Natural killer cell treated with Interleukin-12 subunit alpha and Interleukin-12 subunit beta and Interleukin-15 and Interleukin-18, amount 100 ng/mL, for 72 hours (primary cell): Measurements from ENCODE around the gene ADGRL3. TPM values are rescaled to one million over a fixed set of nuclear protein-coding genes. Genes with fewer than 3 reads are reported as not detected.
"Not testable (repeated sequence)": the region's sequence is repeated elsewhere in the genome, so short reads cannot be mapped to it uniquely, and the experiment has no call there.

Source experiments
- ATAC-seq, 2 donors: fragments of 150-1000 bp; cut with Tn5 transposase in 1 of 2; sonication (Bioruptor Pico), chemical (Tn5 transposase) in 1 of 2; 2 replicates each; pipeline ENCODE4 v1.10.0; 2021
- DNase-seq: peaks from one replicate; pipeline ENCODE4 v3.0.0; 2022; ENCODE audit warnings: low spot score
- H3K27ac Mint-ChIP-seq, 2 donors: 1 replicate in 1 of 2; 2 replicates in 1 of 2; pipeline ENCODE4 v1.8.0; 2022; ENCODE audit warnings: mixed read lengths in 2 of 2, mild to moderate bottlenecking in 1 of 2, moderate library complexity in 1 of 2
- H3K27me3 Mint-ChIP-seq, 2 donors: 1 replicate in 1 of 2; 2 replicates in 1 of 2; pipeline ENCODE4 v1.8.0; 2022; ENCODE audit warnings: mixed read lengths in 2 of 2
- H3K36me3 Mint-ChIP-seq: one replicate; pipeline ENCODE4 v1.8.0; 2022; ENCODE audit warnings: mixed read lengths
- H3K4me1 Mint-ChIP-seq, 2 donors: 1 replicate in 1 of 2; 2 replicates in 1 of 2; pipeline ENCODE4 v1.8.0; 2022; ENCODE audit warnings: low read depth in 2 of 2, mixed read lengths in 2 of 2, mild to moderate bottlenecking in 1 of 2
- H3K4me3 Mint-ChIP-seq: one replicate; pipeline ENCODE4 v1.8.0; 2022; ENCODE audit warnings: mixed read lengths
- H3K9me3 Mint-ChIP-seq: 2 replicates; pipeline ENCODE4 v1.8.0; 2022; ENCODE audit warnings: mixed read lengths
- total RNA-seq, 2 donors: library from RNA; stranded (reverse); gene quantifications; one replicate each; pipeline ENCODE4 v1.2.3, GENCODE V29; 2022

Gene ADGRL3
- total RNA-seq, 2 donors from 2014 or later, result not detected

DNA sequence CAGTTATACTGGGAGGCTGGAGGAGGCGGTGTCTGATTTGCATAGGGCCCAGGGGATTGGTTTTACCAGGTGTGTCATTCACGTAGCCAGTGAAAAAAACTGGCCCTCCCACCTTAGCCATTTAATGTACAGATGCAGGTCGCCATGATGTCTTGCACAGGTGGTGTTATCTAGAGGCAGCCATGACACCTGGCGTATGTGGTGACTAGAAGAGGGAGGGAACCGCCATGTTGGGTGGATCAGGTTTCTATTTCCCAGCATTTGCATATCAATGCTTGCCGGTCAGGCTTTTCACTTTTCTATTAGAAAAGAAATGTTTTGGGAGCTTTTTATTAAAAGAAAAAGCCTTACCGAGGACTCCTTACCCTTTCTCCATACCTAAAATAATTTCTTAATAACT, 523.4 kb downstream of the ADGRL3 start:
- DNase-seq, result no peak
- H3K27me3 Mint-ChIP-seq, result no peaks in the 10 kb centered on the region
- no peak for ATAC-seq
- H3K9me3 Mint-ChIP-seq, result peaks cover 7% of the 10 kb centered on the region
- H3K27ac Mint-ChIP-seq, result no peak overlapping the region
- H3K36me3 Mint-ChIP-seq, result no peaks in the 10 kb centered on the region
- H3K4me1 Mint-ChIP-seq, result no peaks in the 10 kb centered on the region
- no peak overlapping the region for H3K4me3 Mint-ChIP-seq

DNA sequence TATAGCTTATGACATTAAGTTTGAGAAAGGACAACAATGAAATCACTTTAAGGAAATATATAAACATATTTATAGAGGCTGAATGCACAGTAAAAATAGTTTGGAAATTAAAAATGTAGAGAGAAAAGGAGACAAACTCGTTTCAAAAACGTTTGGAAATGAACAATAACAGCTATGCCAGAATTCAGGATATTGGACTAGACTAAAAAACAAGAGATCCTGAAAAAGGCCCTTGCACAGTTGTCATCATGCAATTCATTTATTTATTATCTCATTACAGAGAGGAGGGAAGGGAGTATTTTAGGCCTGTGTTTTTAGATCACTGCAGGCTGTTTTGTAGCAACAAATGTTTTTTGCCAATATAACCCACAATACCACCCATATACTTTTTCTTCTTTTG, 527.2 kb downstream of the ADGRL3 start:
- Mint-ChIP-seq H3K36me3 (no peaks in the 10 kb centered on the region), H3K9me3 (peaks cover 6% of the 10 kb centered on the region), H3K27ac (no peak overlapping the region), H3K4me3 (no peak overlapping the region), H3K4me1 (no peaks in the 10 kb centered on the region), H3K27me3 (no peaks in the 10 kb centered on the region)
- no peak for ATAC-seq
- DNase-seq, result no peak

DNA sequence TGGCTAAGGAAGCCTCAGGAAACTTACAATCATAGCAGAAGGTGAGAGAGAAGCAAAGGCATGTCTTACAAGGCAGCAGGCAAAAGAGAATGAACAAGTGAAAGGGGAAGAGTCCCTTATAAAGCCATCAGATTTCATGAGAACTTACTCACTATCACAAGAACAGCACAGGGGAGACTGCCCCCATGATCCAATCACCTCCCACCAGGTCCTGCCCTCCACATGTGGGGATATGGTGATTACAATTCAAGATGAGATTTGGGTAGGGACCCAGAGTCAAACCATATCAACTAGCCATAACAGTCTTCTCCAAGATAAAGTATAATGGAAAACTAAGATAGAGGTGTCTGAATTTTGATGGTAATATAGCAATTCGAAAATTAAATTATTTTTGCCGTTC, 534.3 kb downstream of the ADGRL3 start:
- Mint-ChIP-seq H3K27ac (no peak overlapping the region), H3K4me1 (no peaks in the 10 kb centered on the region), H3K27me3 (no peaks in the 10 kb centered on the region), H3K36me3 (no peaks in the 10 kb centered on the region), H3K4me3 (no peak overlapping the region), H3K9me3 (peaks cover 14% of the 10 kb centered on the region)
- DNase-seq (no peak), ATAC-seq (no peak)

DNA sequence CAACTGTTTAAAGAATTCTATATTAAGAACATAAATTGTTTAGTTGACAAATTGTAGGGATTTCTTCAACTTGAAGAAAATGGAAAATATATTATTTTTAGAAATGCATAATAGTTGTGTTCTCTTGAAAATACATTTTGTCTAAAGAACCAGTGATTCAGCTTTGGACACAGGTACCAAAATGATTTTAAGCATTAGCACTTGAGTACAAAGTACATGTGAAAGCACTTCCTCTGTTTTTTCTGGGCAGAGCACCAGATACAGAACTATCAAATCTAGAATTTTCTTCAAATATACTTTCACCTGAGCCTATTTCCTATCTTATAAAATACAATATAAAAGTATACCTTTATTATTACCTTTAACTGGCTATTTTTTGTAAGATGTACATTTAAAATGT, 539.8 kb downstream of the ADGRL3 start:
- Mint-ChIP-seq H3K4me1 (no peaks in the 10 kb centered on the region), H3K36me3 (no peaks in the 10 kb centered on the region), H3K27ac (no peak overlapping the region), H3K9me3 (peaks cover 4% of the 10 kb centered on the region), H3K27me3 (no peaks in the 10 kb centered on the region), H3K4me3 (no peak overlapping the region)
- DNase-seq (no peak), ATAC-seq (no peak)

DNA sequence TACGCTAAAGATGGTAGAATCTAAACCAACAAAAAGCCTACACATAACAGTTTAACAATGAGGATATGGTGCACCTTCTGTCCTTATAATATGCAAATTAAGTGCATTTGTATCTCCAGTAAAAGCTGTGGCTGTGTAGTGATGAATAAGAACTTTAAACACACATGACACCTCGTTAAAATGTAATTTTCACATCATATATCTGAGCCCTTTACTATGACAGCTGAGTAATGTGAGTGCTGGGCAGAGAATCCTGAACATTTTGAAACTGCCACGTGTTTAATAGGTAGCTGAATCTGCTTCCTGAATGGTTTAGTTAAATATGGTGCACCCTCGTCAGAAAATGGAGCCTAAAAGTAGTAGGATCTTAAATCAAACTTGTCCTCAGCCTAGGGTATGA, 540.8 kb downstream of the ADGRL3 start:
- peaks cover 6% of the 10 kb centered on the region for H3K9me3 Mint-ChIP-seq
- no peak for ATAC-seq
- H3K27ac Mint-ChIP-seq, result no peak overlapping the region
- no peak for DNase-seq
- no peaks in the 10 kb centered on the region for H3K36me3 Mint-ChIP-seq
- no peaks in the 10 kb centered on the region for H3K4me1 Mint-ChIP-seq
- H3K27me3 Mint-ChIP-seq, result no peaks in the 10 kb centered on the region
- no peak overlapping the region for H3K4me3 Mint-ChIP-seq

DNA sequence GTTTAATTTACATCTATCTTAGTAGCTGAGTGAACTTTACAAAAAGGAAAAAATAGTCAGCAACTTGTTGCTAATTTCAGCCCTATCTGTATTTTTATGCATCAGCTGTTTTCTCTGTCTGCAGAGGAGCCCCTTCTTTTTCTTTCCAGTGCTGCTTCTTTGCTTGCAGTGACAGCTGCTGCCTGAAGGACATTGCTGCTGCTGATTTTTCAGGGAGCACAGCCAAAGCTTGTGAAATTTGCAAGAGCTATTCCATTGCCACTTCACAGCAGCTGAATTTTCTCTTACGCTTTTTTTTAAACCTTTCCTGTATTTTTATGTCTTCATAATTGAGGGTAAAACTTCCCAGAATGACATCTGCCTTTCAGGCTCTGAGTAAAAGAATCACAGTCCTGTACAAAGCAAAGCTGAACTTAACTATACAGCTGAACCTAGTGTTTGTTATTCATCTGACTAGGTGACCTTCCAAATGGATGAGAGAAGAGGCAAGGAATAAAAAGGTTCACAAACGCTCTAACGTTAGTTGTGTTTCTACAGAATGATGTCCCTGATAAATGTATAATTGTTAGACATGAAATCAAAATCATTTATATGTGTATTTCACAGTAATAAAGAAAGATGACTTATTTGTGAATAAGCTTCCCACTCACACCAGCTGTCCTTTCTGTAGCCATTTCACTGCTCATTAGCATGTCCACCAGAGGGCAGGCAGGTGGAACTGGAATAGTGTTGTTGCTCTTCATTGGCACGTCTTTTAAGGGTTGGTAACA, 541.4 kb downstream of the ADGRL3 start:
- Mint-ChIP-seq H3K4me1 (no peaks in the 10 kb centered on the region), H3K36me3 (peaks cover 6% of the 10 kb centered on the region), H3K27ac (no peak overlapping the region), H3K4me3 (no peak overlapping the region), H3K27me3 (no peaks in the 10 kb centered on the region), H3K9me3 (peaks cover 8% of the 10 kb centered on the region)
- no peak for ATAC-seq
- DNase-seq, result no peak

DNA sequence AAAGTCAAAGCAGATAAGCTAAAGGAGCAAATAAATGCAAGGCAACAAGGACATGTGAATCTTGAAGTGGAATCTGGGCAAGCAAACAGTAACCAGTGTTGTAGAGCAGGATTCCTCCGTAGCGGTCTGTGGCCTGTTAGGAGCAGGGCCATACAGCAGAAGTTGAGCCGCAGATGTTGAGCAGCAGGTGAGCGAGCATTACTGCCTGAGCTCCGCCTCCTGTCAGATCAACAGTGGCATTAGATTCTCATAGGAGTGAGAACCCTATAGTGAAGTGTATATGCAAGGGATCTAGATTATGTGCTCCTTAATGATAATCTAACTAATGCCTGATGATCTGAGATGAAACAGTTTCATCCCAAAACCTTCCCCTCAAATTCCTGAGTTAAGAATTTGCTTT, 550.7 kb downstream of the ADGRL3 start:
- no peak overlapping the region for H3K4me3 Mint-ChIP-seq
- no peak overlapping the region for H3K27ac Mint-ChIP-seq

DNA sequence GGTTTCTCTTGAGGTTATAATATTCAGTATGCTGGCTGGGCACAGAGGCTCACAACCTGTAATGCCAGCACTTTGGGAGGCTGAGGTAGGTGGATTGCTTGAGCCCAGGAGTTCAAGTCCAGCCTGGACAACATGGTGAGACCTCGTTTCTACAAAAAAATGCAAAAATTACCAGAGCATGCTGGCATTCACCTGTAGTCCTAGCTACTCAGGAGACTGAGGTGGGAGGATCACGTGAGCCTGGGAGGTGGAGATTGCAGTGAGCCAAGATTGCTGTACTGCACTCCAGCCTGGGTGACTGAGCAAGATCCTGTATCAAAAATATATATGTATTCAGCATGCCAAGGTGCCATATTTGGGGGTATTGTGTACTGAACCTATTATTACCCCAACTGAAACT, 552.5 kb downstream of the ADGRL3 start:
- no peak for ATAC-seq
- peaks cover 3% of the 10 kb centered on the region for H3K36me3 Mint-ChIP-seq

More for the DNA sequence above, 550.7 kb downstream of the ADGRL3 start:
- Mint-ChIP-seq H3K4me1 (no peaks in the 10 kb centered on the region), H3K9me3 (peaks cover 10% of the 10 kb centered on the region), H3K27me3 (no peaks in the 10 kb centered on the region), H3K36me3 (peaks cover 8% of the 10 kb centered on the region)
- ATAC-seq (no peak), DNase-seq (no peak)

DNA sequence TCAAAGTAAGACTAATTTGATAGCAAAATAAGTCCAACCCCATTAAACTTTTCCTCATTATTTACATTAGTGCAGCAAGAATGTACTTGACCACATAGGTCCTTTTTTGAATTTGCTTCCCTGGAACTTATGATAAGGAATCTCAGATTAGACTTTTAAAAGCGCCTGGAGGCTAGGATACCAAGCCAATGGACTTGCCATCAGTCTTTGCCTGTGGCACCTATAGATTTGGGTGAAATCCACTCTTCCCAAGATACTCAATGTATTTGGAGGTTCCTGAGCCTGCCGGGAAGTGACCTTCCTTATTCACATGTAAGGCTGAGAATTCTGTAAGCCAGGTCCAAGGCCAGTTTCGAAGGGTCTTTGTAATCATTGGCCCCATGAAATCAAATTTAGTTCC, 553.6 kb downstream of the ADGRL3 start:
- Mint-ChIP-seq H3K27me3 (no peaks in the 10 kb centered on the region), H3K4me1 (no peaks in the 10 kb centered on the region), H3K36me3 (peaks cover 6% of the 10 kb centered on the region), H3K27ac (no peak overlapping the region), H3K9me3 (peaks cover 19% of the 10 kb centered on the region), H3K4me3 (no peak overlapping the region)
- no peak for DNase-seq
- ATAC-seq, result no peak

More for the DNA sequence above, 552.5 kb downstream of the ADGRL3 start:
- H3K27ac Mint-ChIP-seq, result no peak overlapping the region
- H3K9me3 Mint-ChIP-seq, result peaks cover 9% of the 10 kb centered on the region
- H3K27me3 Mint-ChIP-seq, result no peaks in the 10 kb centered on the region
- H3K4me1 Mint-ChIP-seq, result no peaks in the 10 kb centered on the region
- no peak for DNase-seq
- H3K4me3 Mint-ChIP-seq, result no peak overlapping the region

DNA sequence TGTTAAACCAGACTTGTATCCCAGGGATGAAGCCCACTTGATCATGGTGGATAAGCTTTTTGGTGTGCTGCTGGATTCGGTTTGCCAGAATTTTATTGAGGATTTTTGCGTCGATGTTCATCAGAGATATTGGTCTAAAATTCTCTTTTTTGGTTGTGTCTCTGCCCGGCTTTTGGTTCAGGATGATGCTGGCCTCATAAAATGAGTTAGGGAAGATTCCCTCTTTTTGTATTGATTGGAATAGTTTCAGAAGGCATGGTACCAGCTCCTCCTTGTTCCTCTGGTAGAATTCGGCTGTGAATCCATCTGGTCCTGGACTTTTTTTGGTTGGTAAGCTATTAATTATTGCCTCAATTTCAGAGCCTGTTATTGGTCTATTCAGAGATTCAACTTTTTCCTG, 556.8 kb downstream of the ADGRL3 start:
- Mint-ChIP-seq H3K9me3 (peaks cover 19% of the 10 kb centered on the region), H3K36me3 (peaks cover 12% of the 10 kb centered on the region)
- not testable (repeated sequence) for H3K4me3 Mint-ChIP-seq, H3K27me3 Mint-ChIP-seq, ATAC-seq, DNase-seq, H3K27ac Mint-ChIP-seq, H3K4me1 Mint-ChIP-seq

DNA sequence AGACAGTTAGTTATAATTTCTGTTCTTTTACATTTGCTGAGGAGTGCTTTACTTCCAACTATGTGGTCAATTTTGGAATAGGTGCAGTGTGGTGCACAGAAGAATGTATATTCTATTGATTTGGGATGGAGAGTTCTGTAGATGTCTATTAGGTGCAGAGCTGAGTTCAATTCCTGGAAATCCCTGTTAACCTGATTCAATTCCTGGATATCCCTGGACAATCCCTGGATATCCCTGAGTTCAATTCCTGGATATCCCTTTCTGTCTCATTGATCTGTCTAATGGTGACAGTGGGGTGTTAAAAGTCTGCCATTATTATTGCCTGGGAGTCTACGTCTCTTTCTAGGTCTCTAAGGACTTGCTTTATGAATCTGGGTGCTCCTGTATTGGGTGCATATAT, 557.9 kb downstream of the ADGRL3 start:
- not testable (repeated sequence) for H3K27ac Mint-ChIP-seq, H3K4me1 Mint-ChIP-seq, ATAC-seq, H3K4me3 Mint-ChIP-seq, DNase-seq, H3K27me3 Mint-ChIP-seq
- Mint-ChIP-seq H3K36me3 (peaks cover 12% of the 10 kb centered on the region), H3K9me3 (peaks cover 19% of the 10 kb centered on the region)

DNA sequence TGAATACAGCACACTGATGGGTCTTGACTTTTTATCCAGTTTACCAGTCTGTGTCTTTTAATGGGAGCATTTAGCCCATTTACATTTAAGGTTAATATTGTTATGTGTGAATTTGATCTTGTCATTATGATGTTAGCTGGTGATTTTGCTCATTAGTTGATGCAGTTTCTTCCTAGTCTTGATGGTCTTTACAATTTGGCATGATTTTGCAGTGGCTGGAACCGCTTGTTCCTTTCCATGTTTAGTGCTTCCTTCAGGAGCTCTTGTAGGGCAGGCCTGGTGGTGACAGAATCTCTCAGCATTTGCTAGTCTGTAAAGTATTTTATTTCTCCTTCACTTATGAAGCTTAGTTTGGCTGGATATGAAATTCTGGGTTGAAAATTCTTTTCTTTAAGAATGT, 558.5 kb downstream of the ADGRL3 start:
- not testable (repeated sequence) for ATAC-seq, H3K27ac Mint-ChIP-seq, H3K27me3 Mint-ChIP-seq, DNase-seq, H3K4me1 Mint-ChIP-seq, H3K4me3 Mint-ChIP-seq
- Mint-ChIP-seq H3K9me3 (peaks cover 19% of the 10 kb centered on the region), H3K36me3 (peaks cover 12% of the 10 kb centered on the region)

DNA sequence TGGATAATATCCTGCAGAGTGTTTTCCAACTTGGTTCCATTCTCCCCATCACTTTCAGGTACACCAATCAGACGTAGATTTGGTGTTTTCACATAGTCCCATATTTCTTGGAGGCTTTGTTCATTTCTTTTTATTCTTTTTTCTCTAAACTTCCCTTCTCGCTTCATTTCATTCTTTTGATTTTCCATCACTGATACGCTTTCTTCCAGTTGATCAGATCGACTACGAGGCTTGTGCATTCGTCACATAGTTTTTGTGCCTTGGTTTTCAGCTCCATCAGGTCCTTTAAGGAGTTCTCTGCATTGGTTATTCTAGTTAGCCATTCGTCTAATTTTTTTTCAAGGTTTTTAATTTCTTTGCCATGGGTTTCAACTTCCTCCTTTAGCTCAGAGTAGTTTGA, 559.1 kb downstream of the ADGRL3 start:
- not testable (repeated sequence) for ATAC-seq, DNase-seq, H3K4me1 Mint-ChIP-seq, H3K4me3 Mint-ChIP-seq, H3K27me3 Mint-ChIP-seq, H3K27ac Mint-ChIP-seq
- Mint-ChIP-seq H3K9me3 (peaks cover 22% of the 10 kb centered on the region), H3K36me3 (peaks cover 12% of the 10 kb centered on the region)

DNA sequence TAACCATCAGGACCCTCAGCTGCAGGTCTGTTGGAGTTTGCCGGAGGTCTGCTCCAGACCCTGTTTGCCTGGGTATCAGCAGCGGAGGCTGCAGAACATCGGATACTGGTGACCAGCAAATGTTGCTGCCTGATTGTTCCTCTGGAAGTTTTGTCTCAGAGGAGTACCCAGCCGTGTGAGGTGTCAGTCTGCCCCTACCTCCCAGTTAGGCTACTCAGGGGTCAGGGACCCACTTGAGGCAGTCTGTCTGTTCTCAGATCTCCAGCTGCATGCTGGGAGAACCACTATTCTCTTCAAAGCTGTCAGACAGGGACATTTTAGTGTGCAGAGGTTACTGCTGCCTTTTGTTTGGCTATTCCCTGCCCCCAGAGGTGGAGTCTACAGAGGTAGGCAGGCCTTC, 559.8 kb downstream of the ADGRL3 start:
- H3K27ac Mint-ChIP-seq, H3K27me3 Mint-ChIP-seq, DNase-seq, H3K4me3 Mint-ChIP-seq, ATAC-seq, H3K4me1 Mint-ChIP-seq: not testable (repeated sequence)
- H3K36me3 Mint-ChIP-seq, result peaks cover 12% of the 10 kb centered on the region
- H3K9me3 Mint-ChIP-seq, result peaks cover 22% of the 10 kb centered on the region

DNA sequence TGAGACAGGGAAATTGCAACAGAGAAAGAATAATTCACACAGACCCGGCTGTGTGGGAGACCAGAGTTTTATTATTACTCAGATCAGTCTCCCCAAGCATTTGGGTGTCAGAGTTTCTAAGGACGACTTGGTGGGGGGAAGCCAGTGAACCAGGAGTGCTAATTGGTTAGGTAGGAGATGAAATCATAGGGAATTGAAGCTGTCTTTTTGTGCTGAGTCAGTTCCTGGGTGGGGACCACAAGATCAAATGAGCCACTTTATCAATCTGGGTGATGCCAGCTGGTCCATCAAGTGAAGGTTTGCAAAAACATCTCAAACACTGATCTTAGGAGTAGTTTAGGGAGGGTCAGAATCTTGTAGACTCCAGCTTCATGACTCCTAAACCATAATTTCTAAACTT, 560.7 kb downstream of the ADGRL3 start:
- Mint-ChIP-seq H3K36me3 (peaks cover 12% of the 10 kb centered on the region), H3K4me1 (no peaks in the 10 kb centered on the region), H3K27me3 (no peaks in the 10 kb centered on the region), H3K4me3 (no peak overlapping the region), H3K9me3 (peaks cover 25% of the 10 kb centered on the region), H3K27ac (no peak overlapping the region)
- ATAC-seq, result no peak
- DNase-seq, result no peak
